BE2C (cell line): ENCODE results near the gene EFEMP1.

Experiments used
- DNase-seq: peaks from one replicate; pipeline ENCODE4 v3.0.0-alpha.2; 2020
- H3K27me3 ChIP-seq: fragments of 250-450 bp; sonication (Bioruptor Pico); 2 replicates; pipeline ENCODE4 v1.5.1; 2020; ENCODE audit warnings: mild to moderate bottlenecking
- H3K36me3 ChIP-seq: fragments of 250-450 bp; sonication (Bioruptor Pico); 2 replicates; pipeline ENCODE4 v1.5.1; 2020; ENCODE audit warnings: mild to moderate bottlenecking
- H3K4me1 ChIP-seq: fragments of 250-450 bp; sonication (Bioruptor Pico); 2 replicates; pipeline ENCODE4 v1.5.1; 2020
- H3K4me3 ChIP-seq: 2 replicates; pipeline ENCODE4 v1.5.1; 2011; ENCODE audit warnings: low read depth, low read length
- H3K9me3 ChIP-seq: fragments of 250-450 bp; sonication (Bioruptor Pico); 2 replicates; pipeline ENCODE4 v1.5.1; 2020
- TF ChIP-seq, protein P1 (sequence below): IDR thresholded peaks from 2 replicates; pipeline ENCODE4 v1.5.1; 2012; ENCODE audit warnings: mild to moderate bottlenecking, low read depth, low read length

Gene EFEMP1

GRCh38 chr2:55876429-55877086, 47.0 kb downstream of the EFEMP1 start:
- Histone ChIP-seq H3K27me3 (no peaks in the 10 kb centered on the region), H3K4me3 (no peak overlapping the region), H3K4me1 (no peaks in the 10 kb centered on the region), H3K9me3 (no peaks in the 10 kb centered on the region), H3K36me3 (no peaks in the 10 kb centered on the region)
- TF ChIP-seq, protein P1, sequence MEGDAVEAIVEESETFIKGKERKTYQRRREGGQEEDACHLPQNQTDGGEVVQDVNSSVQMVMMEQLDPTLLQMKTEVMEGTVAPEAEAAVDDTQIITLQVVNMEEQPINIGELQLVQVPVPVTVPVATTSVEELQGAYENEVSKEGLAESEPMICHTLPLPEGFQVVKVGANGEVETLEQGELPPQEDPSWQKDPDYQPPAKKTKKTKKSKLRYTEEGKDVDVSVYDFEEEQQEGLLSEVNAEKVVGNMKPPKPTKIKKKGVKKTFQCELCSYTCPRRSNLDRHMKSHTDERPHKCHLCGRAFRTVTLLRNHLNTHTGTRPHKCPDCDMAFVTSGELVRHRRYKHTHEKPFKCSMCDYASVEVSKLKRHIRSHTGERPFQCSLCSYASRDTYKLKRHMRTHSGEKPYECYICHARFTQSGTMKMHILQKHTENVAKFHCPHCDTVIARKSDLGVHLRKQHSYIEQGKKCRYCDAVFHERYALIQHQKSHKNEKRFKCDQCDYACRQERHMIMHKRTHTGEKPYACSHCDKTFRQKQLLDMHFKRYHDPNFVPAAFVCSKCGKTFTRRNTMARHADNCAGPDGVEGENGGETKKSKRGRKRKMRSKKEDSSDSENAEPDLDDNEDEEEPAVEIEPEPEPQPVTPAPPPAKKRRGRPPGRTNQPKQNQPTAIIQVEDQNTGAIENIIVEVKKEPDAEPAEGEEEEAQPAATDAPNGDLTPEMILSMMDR: no peak
- DNase-seq: no peak

DNA sequence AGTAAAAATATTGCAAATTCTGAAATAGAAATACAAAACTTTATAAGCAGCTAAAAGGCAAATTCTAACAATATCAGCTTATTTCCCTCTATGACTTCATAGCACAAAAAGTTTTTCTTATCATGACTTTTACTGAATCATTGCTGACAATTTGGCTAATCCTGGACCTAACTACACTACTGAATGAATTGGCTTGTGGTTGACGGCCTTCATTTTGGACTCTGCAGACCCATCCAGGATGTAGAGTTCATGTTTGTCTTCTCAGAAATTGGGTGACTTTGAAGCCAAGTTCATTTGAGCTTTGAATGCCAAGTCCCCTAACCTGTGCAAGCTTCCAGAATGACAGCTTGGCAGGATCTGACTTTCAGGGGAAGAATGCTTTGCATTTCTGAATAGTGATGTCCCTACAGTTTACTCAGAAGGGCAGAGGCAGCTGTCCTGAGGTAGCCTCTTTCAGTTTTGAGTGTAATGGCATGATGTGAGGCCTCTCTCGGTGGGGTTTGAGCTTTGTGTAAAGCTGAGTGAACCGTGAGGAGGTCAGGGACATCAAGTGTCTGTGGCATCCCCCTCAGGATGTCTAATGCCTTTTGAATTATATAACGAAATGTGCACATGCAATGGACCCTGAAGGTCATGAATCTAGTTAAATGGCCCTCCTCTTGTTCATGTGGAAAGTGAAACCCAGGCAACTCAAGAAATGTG, 48.0 kb downstream of the EFEMP1 start:
- no peak for DNase-seq
- no peaks in the 10 kb centered on the region for H3K27me3 ChIP-seq
- TF ChIP-seq, protein P1: no peak
- H3K4me3 ChIP-seq: no peak overlapping the region
- no peaks in the 10 kb centered on the region for H3K9me3 ChIP-seq
- no peaks in the 10 kb centered on the region for H3K4me1 ChIP-seq
- no peaks in the 10 kb centered on the region for H3K36me3 ChIP-seq

- Histone ChIP-seq H3K27me3 (no peaks in the 10 kb centered on the region), H3K9me3 (no peaks in the 10 kb centered on the region), H3K4me1 (no peaks in the 10 kb centered on the region), H3K4me3 (no peak overlapping the region), H3K36me3 (no peaks in the 10 kb centered on the region)
- DNase-seq: no peak
- TF ChIP-seq, protein P1: no peak
Measured at GRCh38 chr2:55874338-55874737, 49.2 kb downstream of the EFEMP1 start.

DNA sequence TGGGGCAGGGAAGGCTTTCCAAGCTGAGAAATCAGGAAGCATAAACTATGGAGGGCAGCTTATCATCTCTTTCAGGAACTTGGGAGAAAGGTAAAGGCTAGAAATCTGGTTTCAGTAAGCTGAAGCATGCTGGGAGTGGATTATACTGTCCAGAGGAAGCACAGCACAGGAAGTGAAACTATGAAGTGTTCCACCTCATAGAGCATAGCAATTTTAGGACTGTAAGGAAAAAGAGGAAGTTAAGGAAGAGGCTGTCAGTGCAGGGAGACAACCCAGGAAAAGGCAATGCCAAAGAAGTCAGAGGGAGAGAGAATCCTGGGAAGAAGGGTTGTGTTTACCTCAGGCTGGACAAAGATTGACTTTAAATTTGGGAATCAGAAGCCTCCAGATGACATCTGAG, 51.9 kb downstream of the EFEMP1 start:
- H3K27me3 ChIP-seq: no peaks in the 10 kb centered on the region
- TF ChIP-seq, protein P1: no peak
- no peak for DNase-seq
- H3K4me3 ChIP-seq: no peak overlapping the region
- no peaks in the 10 kb centered on the region for H3K9me3 ChIP-seq
- no peaks in the 10 kb centered on the region for H3K36me3 ChIP-seq
- H3K4me1 ChIP-seq: no peaks in the 10 kb centered on the region

DNA sequence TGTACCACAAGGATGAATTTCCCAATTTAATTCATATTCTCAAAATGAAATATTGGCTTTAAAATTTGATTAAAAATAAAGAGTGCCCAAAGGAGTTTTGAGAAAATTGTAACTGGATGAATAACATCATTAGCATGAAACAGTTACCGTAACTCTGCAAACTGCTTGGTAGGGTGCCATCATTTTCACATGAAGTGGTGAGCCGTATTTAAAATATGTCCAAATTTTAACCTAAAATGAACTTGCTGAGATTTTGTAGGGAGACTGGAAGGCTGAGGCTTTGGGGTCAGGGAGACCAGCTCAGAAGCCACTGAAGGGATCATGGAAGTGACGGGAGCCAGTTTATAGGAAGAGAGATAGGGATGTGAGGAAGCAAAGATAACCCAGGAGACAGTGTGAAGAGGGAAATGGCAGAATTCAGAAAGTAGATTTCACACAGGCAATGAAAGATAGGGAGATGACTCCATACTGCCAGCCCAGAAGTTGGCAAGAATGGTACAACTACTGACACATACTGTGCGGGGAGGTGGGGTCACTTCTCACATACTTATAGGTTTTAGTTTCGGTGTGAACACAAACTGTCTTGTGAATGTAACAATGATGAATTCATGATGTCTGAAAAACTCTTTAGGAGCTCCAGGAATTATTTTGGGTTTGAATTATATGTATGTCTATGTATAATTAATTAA, 53.8 kb downstream of the EFEMP1 start:
- Histone ChIP-seq H3K4me3 (no peak overlapping the region), H3K4me1 (no peaks in the 10 kb centered on the region), H3K36me3 (no peaks in the 10 kb centered on the region), H3K9me3 (no peaks in the 10 kb centered on the region), H3K27me3 (no peaks in the 10 kb centered on the region)
- TF ChIP-seq, protein P1: no peak
- DNase-seq: no peak
